Lung (tissue), 12 donors: ENCODE results near the gene UPK3A. TPM values are rescaled to one million over a fixed set of nuclear protein-coding genes. Genes with fewer than 3 reads are reported as not detected.

ENCODE experiments used
- ATAC-seq: fragments of 200-7000 bp; cut with Tn5 transposase; one replicate; pipeline ENCODE4 v1.9.1; 2020; ENCODE audit warnings: moderate number of reproducible peaks; ENCODE audit not compliant: insufficient read depth, low FRiP score
- DNase-seq, 3 donors: peaks; one replicate each; pipeline ENCODE4 v3.0.0-alpha.2; 2013 to 2017
- H3K27ac ChIP-seq, 2 donors: one replicate each; pipeline ENCODE4 v1.5.1; 2013; ENCODE audit warnings: mild to moderate bottlenecking in 2 of 2, moderate library complexity in 2 of 2, control low read depth in 1 of 2, inconsistent platforms in 1 of 2, low read depth in 1 of 2, low read length in 1 of 2
- H3K27me3 ChIP-seq, 3 donors: one replicate each; pipeline ENCODE4 v1.5.1; 2013; ENCODE audit warnings: low read length in 2 of 3; ENCODE audit not compliant: control insufficient read depth in 3 of 3, insufficient read depth in 3 of 3
- H3K36me3 ChIP-seq, 4 donors: one replicate each; pipeline ENCODE4 v1.5.1; 2013; ENCODE audit warnings: low read length in 4 of 4, mild to moderate bottlenecking in 1 of 4, moderate library complexity in 1 of 4; ENCODE audit not compliant: control insufficient read depth in 4 of 4, insufficient read depth in 4 of 4
- H3K4me1 ChIP-seq, 5 donors: one replicate each; pipeline ENCODE4 v1.5.1; 2013; ENCODE audit warnings: low read length in 5 of 5, mild to moderate bottlenecking in 2 of 5, moderate library complexity in 1 of 5; ENCODE audit not compliant: control insufficient read depth in 5 of 5, insufficient read depth in 5 of 5
- H3K4me3 ChIP-seq: one replicate; pipeline ENCODE4 v1.5.1; 2013; ENCODE audit warnings: mild to moderate bottlenecking, control low read depth, moderate library complexity
- H3K9ac ChIP-seq, 2 donors: one replicate each; pipeline ENCODE4 v1.5.1; 2013; ENCODE audit warnings: low read length in 2 of 2, control low read depth in 1 of 2; ENCODE audit not compliant: insufficient read depth in 1 of 2
- H3K9me3 ChIP-seq, 4 donors: one replicate each; pipeline ENCODE4 v1.5.1; 2013; ENCODE audit warnings: low read length in 3 of 4, mild to moderate bottlenecking in 1 of 4, moderate library complexity in 1 of 4; ENCODE audit not compliant: control insufficient read depth in 4 of 4, insufficient read depth in 3 of 4
- WGBS, 2 donors: extraction: QIAGEN DNeasy Blood & Tissue Kit; methylation state at CpG; one replicate each; pipeline ENCODE4 v1.1.7; 2013; 5-methylcytosine and 5-hydroxymethylcytosine counted together
- polyA plus RNA-seq, 2 donors: library from polyadenylated mRNA; stranded (reverse); fragments of 200-250 nt; gene quantifications; one replicate each; pipeline ENCODE4 v1.2.1, GENCODE V29; 2013
- total RNA-seq, 2 donors: library from RNA; depleted of rRNA in 1 of 2; stranded (reverse); fragments of >200 nt in 1 of 2; gene quantifications; one replicate each; pipeline ENCODE4 v1.2.1, GENCODE V29; 2014 to 2021
- TF ChIP-seq, protein P1 (sequence below): IDR thresholded peaks from 2 replicates; pipeline ENCODE4 v1.5.1; 2012; ENCODE audit warnings: mild to moderate bottlenecking; ENCODE audit errors: control extremely low read depth, extremely low read depth
- donor health status: control.
- donor health status: control.
- donor health status: Bipolar disorder and iron deficiency.
- donor health status: healthy.
- donor health status: DM: yes; HTN: yes; CAD: no.

UPK3A gene
- total and polyA plus RNA-seq, 4 donors = 0.30 to 0.55 TPM; not detected in 2

DNA sequence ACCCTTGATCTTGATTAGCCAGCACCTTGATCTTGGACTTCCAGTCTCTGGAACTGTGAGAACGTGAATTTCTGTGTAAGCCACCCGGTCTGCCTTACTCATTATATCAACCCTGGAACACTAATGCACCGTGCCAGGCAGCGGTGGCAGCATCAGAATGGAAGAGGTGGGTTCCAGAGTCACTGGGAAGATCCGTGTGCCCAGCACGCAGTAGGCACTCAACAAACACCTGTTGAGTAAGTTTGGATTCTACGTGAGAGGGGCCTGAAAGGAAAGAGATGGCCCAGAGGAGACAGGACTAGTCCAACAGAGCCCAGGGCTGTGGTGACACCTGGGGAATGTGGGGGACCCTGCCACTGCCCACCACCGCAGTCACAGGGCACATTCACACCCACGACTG, 6.6 kb upstream of the UPK3A start:
- H3K9me3 ChIP-seq = no peaks in the 10 kb centered on the region
- no peaks in the 10 kb centered on the region for H3K36me3 ChIP-seq
- ATAC-seq = no peak
- TF ChIP-seq, protein P1, sequence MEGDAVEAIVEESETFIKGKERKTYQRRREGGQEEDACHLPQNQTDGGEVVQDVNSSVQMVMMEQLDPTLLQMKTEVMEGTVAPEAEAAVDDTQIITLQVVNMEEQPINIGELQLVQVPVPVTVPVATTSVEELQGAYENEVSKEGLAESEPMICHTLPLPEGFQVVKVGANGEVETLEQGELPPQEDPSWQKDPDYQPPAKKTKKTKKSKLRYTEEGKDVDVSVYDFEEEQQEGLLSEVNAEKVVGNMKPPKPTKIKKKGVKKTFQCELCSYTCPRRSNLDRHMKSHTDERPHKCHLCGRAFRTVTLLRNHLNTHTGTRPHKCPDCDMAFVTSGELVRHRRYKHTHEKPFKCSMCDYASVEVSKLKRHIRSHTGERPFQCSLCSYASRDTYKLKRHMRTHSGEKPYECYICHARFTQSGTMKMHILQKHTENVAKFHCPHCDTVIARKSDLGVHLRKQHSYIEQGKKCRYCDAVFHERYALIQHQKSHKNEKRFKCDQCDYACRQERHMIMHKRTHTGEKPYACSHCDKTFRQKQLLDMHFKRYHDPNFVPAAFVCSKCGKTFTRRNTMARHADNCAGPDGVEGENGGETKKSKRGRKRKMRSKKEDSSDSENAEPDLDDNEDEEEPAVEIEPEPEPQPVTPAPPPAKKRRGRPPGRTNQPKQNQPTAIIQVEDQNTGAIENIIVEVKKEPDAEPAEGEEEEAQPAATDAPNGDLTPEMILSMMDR = no peak
- no peak overlapping the region for H3K4me3 ChIP-seq
- 88 to 96% methylated on average over 8 to 9 of the region's 9 CpGs for WGBS, 2 donors
- H3K27me3 ChIP-seq = no peaks in the 10 kb centered on the region
- no peak for DNase-seq
- no peak overlapping the region for H3K27ac ChIP-seq
- H3K4me1 ChIP-seq = peaks cover 0 to 5% (median 0%) of the 10 kb centered on the region in 5 donors
- H3K9ac ChIP-seq = no peak overlapping the region

DNA sequence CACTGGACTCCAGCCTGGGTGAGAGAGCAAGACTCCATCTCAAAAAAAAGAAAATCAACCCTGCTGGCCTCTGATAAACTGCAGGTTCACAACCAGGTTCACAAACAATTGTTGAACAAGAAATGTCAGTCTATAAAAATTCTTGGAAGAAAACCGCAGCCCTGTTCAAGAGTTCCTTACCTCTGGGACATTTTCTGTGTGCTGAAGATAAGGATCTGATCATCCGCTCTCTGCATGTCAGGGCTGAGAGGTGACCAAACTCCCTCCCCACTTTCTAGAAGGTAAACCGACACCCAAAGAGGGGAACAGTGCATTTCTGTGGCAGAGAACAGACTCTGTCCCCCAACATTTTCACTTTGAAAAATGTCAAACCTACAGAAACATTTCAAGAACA, 4.2 kb upstream of the UPK3A start:
- Histone ChIP-seq H3K4me1 (peaks cover 0 to 15% (median 3%) of the 10 kb centered on the region in 5 donors), H3K27me3 (peaks cover 0 to 4% (median 0%) of the 10 kb centered on the region in 3 donors), H3K27ac (no peak overlapping the region), H3K9me3 (no peaks in the 10 kb centered on the region), H3K9ac (no peak overlapping the region), H3K4me3 (no peak overlapping the region), H3K36me3 (no peaks in the 10 kb centered on the region)
- TF ChIP-seq, protein P1 = no peak
- ATAC-seq = no peak
- no peak for DNase-seq
- WGBS, 2 donors = 93% methylated on average over 3 of the region's 3 CpGs

DNA sequence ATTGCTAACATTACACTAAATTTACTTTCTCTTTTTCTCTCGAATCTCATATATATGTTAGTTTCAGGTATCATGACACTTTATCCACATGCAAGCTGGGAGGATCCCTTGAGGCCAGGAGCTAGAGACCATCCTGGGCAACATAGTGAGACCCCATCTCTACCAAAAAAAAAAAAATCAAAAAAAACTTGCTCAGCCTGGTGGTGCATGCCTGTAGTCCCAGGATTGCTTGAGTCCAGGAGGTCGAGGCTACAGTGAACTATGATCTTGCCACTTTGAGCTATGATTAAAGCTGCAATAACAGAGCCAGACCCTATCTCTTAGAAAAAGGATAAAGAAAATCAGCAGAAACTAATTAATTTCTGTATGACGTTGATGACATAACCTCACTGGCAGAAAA, 3.7 kb upstream of the UPK3A start:
- WGBS, 2 donors = 76% methylated on average over 3 of the region's 3 CpGs
- Histone ChIP-seq H3K4me1 (peaks cover 0 to 17% (median 3%) of the 10 kb centered on the region in 5 donors), H3K27ac (no peak overlapping the region)

More for the DNA sequence above, 3.7 kb upstream of the UPK3A start:
- TF ChIP-seq, protein P1 = no peak
- Histone ChIP-seq H3K9ac (no peak overlapping the region), H3K27me3 (peaks cover 0 to 4% (median 0%) of the 10 kb centered on the region in 3 donors), H3K9me3 (no peaks in the 10 kb centered on the region), H3K4me3 (no peak overlapping the region), H3K36me3 (no peaks in the 10 kb centered on the region)
- DNase-seq (no peak), ATAC-seq (no peak)
